HepG2 (cell line): Measurements from ENCODE around the gene C15orf62. TPM values are rescaled to one million over a fixed set of nuclear protein-coding genes. Genes with fewer than 3 reads are reported as not detected.

Source experiments
- AKAP8 ChIP-seq: sonication (generic); formaldehyde crosslinking; IDR thresholded peaks from 2 replicates; pipeline ENCODE4 v1.5.1; 2020; ENCODE audit warnings: mild to moderate bottlenecking, missing genetic modification reagents
- E2F5 ChIP-seq: sonication (generic); formaldehyde crosslinking; conservative IDR thresholded peaks from 2 replicates; pipeline ENCODE4 v1.4.0; 2020; ENCODE audit warnings: missing genetic modification reagents
- ESRRA ChIP-seq: sonication (generic); formaldehyde crosslinking; IDR thresholded peaks from 2 replicates; pipeline ENCODE4 v1.5.1; 2020; ENCODE audit warnings: mild to moderate bottlenecking, low read depth, missing genetic modification reagents
- GMEB2 ChIP-seq: IDR thresholded peaks from 2 replicates; pipeline ENCODE4 v1.6.1; 2016; ENCODE audit warnings: missing biosample characterization, missing genetic modification reagents, low read depth
- KDM1A ChIP-seq: IDR thresholded peaks from 2 replicates; pipeline ENCODE4 v1.6.1; 2016; ENCODE audit warnings: missing compliant biosample characterization
- KLF12 ChIP-seq: sonication (generic); formaldehyde crosslinking; IDR thresholded peaks from 2 replicates; pipeline ENCODE4 v1.4.0; 2020; ENCODE audit warnings: missing genetic modification reagents, borderline replicate concordance
- KLF9 ChIP-seq: IDR thresholded peaks from 2 replicates; pipeline ENCODE4 v1.6.1; 2016; ENCODE audit warnings: low read depth
- MBD4 ChIP-seq: IDR thresholded peaks from 2 replicates; pipeline ENCODE4 v1.6.1; 2012; ENCODE audit warnings: low read length, inconsistent platforms, borderline replicate concordance
- NFYB ChIP-seq: sonication (generic); formaldehyde crosslinking; IDR thresholded peaks from 2 replicates; pipeline ENCODE4 v1.4.0; 2020; ENCODE audit warnings: missing genetic modification reagents
- RNF2 ChIP-seq: fragments of 450-650 bp; conservative IDR thresholded peaks from 2 replicates; pipeline ENCODE4 v1.6.1; 2016; ENCODE audit warnings: low read depth
- SMARCE1 ChIP-seq: fragments of 450-650 bp; IDR thresholded peaks from 2 replicates; pipeline ENCODE4 v1.6.1; 2017; ENCODE audit warnings: borderline replicate concordance
- SNAPC5 ChIP-seq: sonication (generic); formaldehyde crosslinking; IDR thresholded peaks from 2 replicates; pipeline ENCODE4 v1.8.1; 2023; ENCODE audit warnings: mild to moderate bottlenecking, missing genetic modification reagents, borderline replicate concordance
- TBX2 ChIP-seq: sonication (generic); formaldehyde crosslinking; IDR thresholded peaks from 2 replicates; pipeline ENCODE4 v1.5.0; 2020; ENCODE audit warnings: missing genetic modification reagents, mild to moderate bottlenecking, borderline replicate concordance
- TSC22D2 ChIP-seq: sonication (generic); formaldehyde crosslinking; IDR thresholded peaks from 2 replicates; pipeline ENCODE4 v1.5.1; 2020; ENCODE audit warnings: missing genetic modification reagents, mild to moderate bottlenecking, borderline replicate concordance
- UBTF ChIP-seq: sonication (generic); formaldehyde crosslinking; IDR thresholded peaks from 2 replicates; pipeline ENCODE4 v1.4.0; 2020; ENCODE audit warnings: mild to moderate bottlenecking, missing genetic modification reagents
- ZBTB8A ChIP-seq: sonication (generic); formaldehyde crosslinking; IDR thresholded peaks from 2 replicates; pipeline ENCODE4 v1.4.0; 2020; ENCODE audit warnings: mild to moderate bottlenecking, low read depth, missing genetic modification reagents, borderline replicate concordance
- ZFP37 ChIP-seq: sonication (generic); formaldehyde crosslinking; IDR thresholded peaks from 2 replicates; pipeline ENCODE4 v1.4.0; 2020; ENCODE audit warnings: missing genetic modification reagents, borderline replicate concordance
- ZMYM3 ChIP-seq: sonication (generic); formaldehyde crosslinking; IDR thresholded peaks from 2 replicates; pipeline ENCODE4 v1.5.1; 2020; ENCODE audit warnings: mild to moderate bottlenecking, missing genetic modification reagents
- ZNF205 ChIP-seq: IDR thresholded peaks from 2 replicates; pipeline ENCODE4 v1.6.1; 2018; ENCODE audit warnings: missing biosample characterization, missing genetic modification reagents
- ZNF234 ChIP-seq: sonication (generic); formaldehyde crosslinking; conservative IDR thresholded peaks from 2 replicates; pipeline ENCODE4 v1.5.1; 2020; ENCODE audit warnings: mild to moderate bottlenecking, missing genetic modification reagents
- ZNF362 ChIP-seq: sonication (generic); formaldehyde crosslinking; IDR thresholded peaks from 2 replicates; pipeline ENCODE4 v1.4.0; 2020; ENCODE audit warnings: missing genetic modification reagents, mild to moderate bottlenecking, borderline replicate concordance
- ZNF414 ChIP-seq: sonication (generic); formaldehyde crosslinking; IDR thresholded peaks from 2 replicates; pipeline ENCODE4 v1.5.0; 2020; ENCODE audit warnings: missing genetic modification reagents
- polyA plus RNA-seq, 8 experiments: library from polyadenylated mRNA; depleted of rRNA in 3 of 8; stranded (reverse) in 7 of 8; unstranded in 1 of 8; fragments of >200 nt; fragmentation: Illumina TruSeq in 4 of 8; extraction: Trizol in 4 of 8; gene quantifications; 2 replicates each; pipeline versions ENCODE4 v1.2.1 to v1.2.3, GENCODE V29; 2011 to 2016; ENCODE audit warnings: low read depth in 4 of 8, missing spikeins in 1 of 8, mixed read lengths in 1 of 8; ENCODE audit not compliant: insufficient read depth in 1 of 8
- total RNA-seq, 5 experiments: library from RNA; depleted of rRNA; stranded (reverse); fragments of >200 nt; fragmentation: Illumina TruSeq; extraction: Trizol; gene quantifications; 2 replicates each; pipeline ENCODE4 v1.2.3, GENCODE V29; 2016; ENCODE audit warnings: low read depth in 1 of 5

Gene C15orf62
- total and polyA plus RNA-seq, 2 of the 13 experiments (the other 11 are each of a cell fraction or from before 2014, with no cell fraction given) = 0.51 to 1.1 TPM

- TF ChIP-seq UBTF (CRISPR knock-in tag) (peak; percentile 95), KDM1A (CRISPR knock-in tag) (peak; percentile 22; the same call in 1 of the 2 replicates), ZMYM3 (CRISPR knock-in tag) (no peak; the same call in 1 of the 2 replicates), KLF12 (no peak), MBD4 (no peak), ZNF362 (peak; percentile 61; the same call in 1 of the 2 replicates), SMARCE1 (no peak), ZNF414 (CRISPR knock-in tag) (peak; percentile 88; the same call in 1 of the 2 replicates), GMEB2 (CRISPR knock-in tag) (no peak), ZNF234 (CRISPR knock-in tag) (peak; percentile 43; the same call in 1 of the 2 replicates), ZNF205 (peak; percentile 72; the same call in 1 of the 2 replicates), ZBTB8A (CRISPR knock-in tag) (no peak), RNF2 (peak; percentile 96), TBX2 (CRISPR knock-in tag) (peak; percentile 81), E2F5 (CRISPR knock-in tag) (peak; percentile 20; the same call in 1 of the 2 replicates), SNAPC5 (CRISPR knock-in tag) (0 out of 2 replicates have a peak, but pooled peaks have one; percentile 29), ZFP37 (peak; percentile 16; the same call in 1 of the 2 replicates), NFYB (peak; percentile 88), KLF9 (peak; percentile 92), AKAP8 (CRISPR knock-in tag) (peak; percentile 97), ESRRA (CRISPR knock-in tag) (peak; percentile 75; the same call in 1 of the 2 replicates), TSC22D2 (CRISPR knock-in tag) (peak; percentile 66; the same call in 1 of the 2 replicates)
Observed at GRCh38 chr15:40763801-40764628, 5.8 kb upstream of the C15orf62 start, which contains the start of gene GCHFR (continued).
